Keratinocyte (primary cell): Measurements from ENCODE around the gene ZC3H12C.

ENCODE experiments used
- CTCF ChIP-seq, 3 experiments: IDR thresholded peaks in 1 of 3; conservative IDR thresholded peaks in 1 of 3; optimal IDR thresholded peaks in 1 of 3; 2 replicates in 2 of 3; 3 replicates in 1 of 3; pipeline versions ENCODE3 to v1.5.1; 2011; ENCODE audit warnings: low read length in 3 of 3, mild to moderate bottlenecking in 3 of 3, moderate library complexity in 2 of 3, control low read depth in 1 of 3, inconsistent platforms in 1 of 3; ENCODE audit not compliant: insufficient read depth in 2 of 3; ENCODE audit errors: extremely low read depth in 1 of 3
- EZH2 ChIP-seq: IDR thresholded peaks from one replicate; pipeline ENCODE4 v1.6.1; 2012; ENCODE audit warnings: inconsistent platforms, mild to moderate bottlenecking, low read length, moderate library complexity

- TF ChIP-seq CTCF (optimal IDR thresholded peaks at IDR 0.05 in 1 of 3, IDR thresholded peaks at IDR 0.05 in 1 of 3, conservative IDR thresholded peaks at IDR 0.05 in 1 of 3; ENCODE audit: extremely low read depth in 1 of 3, insufficient read depth in 2 of 3, low read length in 3 of 3) (no peak), EZH2 (no peak)
Measured at GRCh38 chr11:110168033-110168803, 75.0 kb downstream of the ZC3H12C start.
